OCI-LY1 (cell line): ENCODE data around the gene CRAMP1.
A peak's percentile ranks its signal among the peaks of the same experiment; 100 is the strongest.

Source experiments
- H2AFZ ChIP-seq: fragments of 200-600 bp; sonication (generic), shearing (Covaris generic); 2 replicates; pipeline ENCODE4 v1.6.0; 2014; ENCODE audit warnings: antibody characterized with exemption, mild to moderate bottlenecking, low read length
- H3F3A ChIP-seq: fragments of 200-600 bp; sonication (generic), shearing (Covaris generic); 2 replicates; pipeline ENCODE4 v1.6.0; 2014; ENCODE audit warnings: mild to moderate bottlenecking, antibody characterized with exemption, low read length, moderate library complexity; ENCODE audit not compliant: insufficient read depth
- H3K27ac ChIP-seq: fragments of 200-600 bp; sonication (generic); 2 replicates; pipeline ENCODE4 v1.5.1; 2014; ENCODE audit warnings: low read length, mixed run types, mild to moderate bottlenecking, low read depth; ENCODE audit not compliant: poor library complexity, severe bottlenecking
- H3K27me3 ChIP-seq: fragments of 200-600 bp; sonication (generic); 2 replicates; pipeline ENCODE4 v1.6.0; 2014; ENCODE audit warnings: antibody characterized with exemption, mild to moderate bottlenecking, low read length, moderate library complexity; ENCODE audit not compliant: insufficient read depth
- H3K36me3 ChIP-seq: fragments of 200-600 bp; sonication (generic); 2 replicates; pipeline ENCODE4 v1.6.1; 2014; ENCODE audit warnings: mild to moderate bottlenecking, antibody characterized with exemption, low read length, moderate library complexity, mixed read lengths; ENCODE audit not compliant: insufficient read depth
- H3K4me1 ChIP-seq: fragments of 200-600 bp; sonication (generic); 2 replicates; pipeline ENCODE4 v1.5.1; 2014; ENCODE audit warnings: mild to moderate bottlenecking, low read length, moderate library complexity; ENCODE audit not compliant: insufficient read depth, severe bottlenecking
- H3K4me2 ChIP-seq: fragments of 200-600 bp; sonication (generic), shearing (Covaris generic); 2 replicates; pipeline ENCODE4 v1.6.1; 2014; ENCODE audit warnings: low read length
- H3K4me3 ChIP-seq: fragments of 200-600 bp; sonication (generic); 2 replicates; pipeline ENCODE4 v1.5.1; 2014; ENCODE audit warnings: low read length, low read depth, mild to moderate bottlenecking, mixed read lengths; ENCODE audit not compliant: poor library complexity, severe bottlenecking
- H3K79me2 ChIP-seq: fragments of 200-600 bp; shearing (Covaris generic); 2 replicates; pipeline ENCODE4 v1.6.1; 2016; ENCODE audit warnings: mixed run types, low read length, mixed read lengths; ENCODE audit not compliant: insufficient read depth
- H3K9ac ChIP-seq: fragments of 200-600 bp; sonication (generic), shearing (Covaris generic); 2 replicates; pipeline ENCODE4 v1.6.1; 2014; ENCODE audit warnings: mild to moderate bottlenecking, low read length, mixed read lengths
- H3K9me2 ChIP-seq: fragments of 200-600 bp; sonication (generic), shearing (Covaris generic); 2 replicates; pipeline ENCODE4 v1.6.1; 2014; ENCODE audit warnings: low read depth, mild to moderate bottlenecking, low read length, mixed read lengths
- H3K9me3 ChIP-seq: fragments of 200-600 bp; shearing (Covaris generic); 2 replicates; pipeline ENCODE4 v1.6.1; 2014; ENCODE audit warnings: low read length, mixed read lengths
- H4K20me1 ChIP-seq: fragments of 200-600 bp; sonication (generic), shearing (Covaris generic); 2 replicates; pipeline ENCODE4 v1.6.0; 2016; ENCODE audit warnings: mild to moderate bottlenecking, low read length; ENCODE audit not compliant: insufficient read depth
- CTCF ChIP-seq: fragments of 200-600 bp; sonication (generic), shearing (Covaris generic); IDR thresholded peaks from 2 replicates; pipeline ENCODE4 v1.5.1; 2017; ENCODE audit warnings: mild to moderate bottlenecking, antibody characterized with exemption, low read length, moderate library complexity, mixed read lengths
- EZH2 ChIP-seq: fragments of 200-600 bp; sonication (generic), shearing (Covaris generic); IDR thresholded peaks from 2 replicates; pipeline ENCODE4 v1.8.0; 2017; ENCODE audit warnings: borderline replicate concordance, mixed run types, mild to moderate bottlenecking, antibody characterized with exemption, low read length, moderate library complexity, mixed read lengths

CRAMP1 gene

GRCh38 chr16:1721372-1721771 is 109.2 kb downstream of the CRAMP1 start:
- Histone ChIP-seq H3K4me1 (peaks cover 51% of the 10 kb centered on the region), H3K9ac (no peak overlapping the region), H3K4me3 (no peak overlapping the region), H3K27me3 (no peaks in the 10 kb centered on the region), H3K9me2 (no peaks in the 10 kb centered on the region), H3K4me2 (no peak overlapping the region), H3F3A (0 out of 2 replicates have a peak, but pooled peaks cover 2% of the 10 kb centered on the region), H2AFZ (no peak overlapping the region), H4K20me1 (no peaks in the 10 kb centered on the region), H3K27ac (peak overlapping the region; percentile 76), H3K36me3 (peaks cover 18% of the 10 kb centered on the region), H3K9me3 (no peaks in the 10 kb centered on the region), H3K79me2 (peaks cover 9% of the 10 kb centered on the region)
- no peak for TF ChIP-seq EZH2
- TF ChIP-seq CTCF, result no peak

DNA sequence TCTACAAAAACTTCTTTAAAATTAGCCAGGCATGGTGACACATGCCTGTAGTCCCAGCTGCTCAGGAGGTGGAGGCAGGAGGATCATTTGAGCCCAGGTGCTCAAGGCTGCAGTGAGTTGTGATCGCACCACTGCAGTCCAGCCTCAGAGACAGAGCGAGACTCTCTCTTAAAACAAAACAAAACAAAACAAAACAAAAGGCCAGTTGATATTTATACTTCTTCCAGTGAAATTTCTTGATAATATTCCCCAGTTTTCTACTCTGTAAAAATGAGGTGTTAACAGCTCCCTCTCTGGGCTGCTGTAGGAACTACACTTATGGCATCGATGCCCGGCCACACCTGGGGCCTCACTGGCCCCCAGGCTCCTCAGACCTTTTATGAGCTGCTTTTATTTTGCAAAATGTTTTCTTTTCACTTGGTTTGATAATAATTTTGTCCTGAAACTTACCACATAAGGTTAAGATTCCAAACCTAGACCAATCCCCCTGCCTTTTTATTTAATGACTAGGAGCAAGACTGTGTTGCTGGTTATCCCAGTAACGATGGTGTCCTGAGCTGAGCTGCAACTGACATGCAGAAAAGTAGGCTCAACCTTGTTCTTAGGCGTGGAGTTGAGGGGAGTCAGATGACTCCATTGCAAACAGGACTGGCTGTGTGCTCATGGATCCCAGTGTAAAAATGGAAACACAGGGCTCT is 111.4 kb downstream of the CRAMP1 start:
- no peak overlapping the region for H3K9ac ChIP-seq
- no peaks in the 10 kb centered on the region for H4K20me1 ChIP-seq
- H3K79me2 ChIP-seq, result peaks cover 4% of the 10 kb centered on the region; the same call in 1 of the 2 replicates
- no peaks in the 10 kb centered on the region for H3K9me2 ChIP-seq
- H3K4me1 ChIP-seq, result peaks cover 38% of the 10 kb centered on the region
- H3K4me3 ChIP-seq, result no peak overlapping the region
- peak overlapping the region; percentile 74 for H3K27ac ChIP-seq
- no peak overlapping the region for H2AFZ ChIP-seq
- H3K9me3 ChIP-seq, result no peaks in the 10 kb centered on the region
- no peaks in the 10 kb centered on the region for H3K27me3 ChIP-seq
- TF ChIP-seq EZH2, result no peak
- TF ChIP-seq CTCF, result peak; percentile 82
- no peak overlapping the region for H3K4me2 ChIP-seq
- H3K36me3 ChIP-seq, result peaks cover 39% of the 10 kb centered on the region
- 0 out of 2 replicates have a peak, but pooled peaks cover 2% of the 10 kb centered on the region for H3F3A ChIP-seq

DNA sequence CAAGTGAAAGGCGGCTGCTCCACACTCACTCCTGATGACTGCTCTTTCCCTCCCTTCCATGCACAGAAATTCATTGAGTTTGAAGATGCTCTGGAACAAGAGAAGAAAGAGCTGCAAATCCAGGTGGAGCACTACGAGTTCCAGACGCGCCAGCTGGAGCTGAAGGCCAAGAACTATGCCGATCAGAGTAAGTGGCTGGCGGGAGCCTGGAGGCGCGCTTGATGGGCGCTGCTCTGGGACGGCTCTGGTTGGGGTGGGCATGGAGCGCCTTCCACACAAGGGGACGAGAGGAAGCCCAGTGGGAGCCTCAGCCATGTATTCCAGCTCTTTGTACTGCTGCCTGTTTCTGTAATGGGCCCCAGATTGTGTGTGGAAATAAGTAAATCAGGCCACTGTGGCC is 112.3 kb downstream of the CRAMP1 start:
- Histone ChIP-seq H3K4me1 (peaks cover 29% of the 10 kb centered on the region), H3F3A (0 out of 2 replicates have a peak, but pooled peaks cover 2% of the 10 kb centered on the region), H3K4me2 (no peak overlapping the region), H3K9me2 (no peaks in the 10 kb centered on the region), H3K4me3 (no peak overlapping the region), H3K9me3 (no peaks in the 10 kb centered on the region), H2AFZ (no peak overlapping the region), H3K36me3 (peaks cover 48% of the 10 kb centered on the region), H3K9ac (no peak overlapping the region), H4K20me1 (no peaks in the 10 kb centered on the region), H3K79me2 (peaks cover 4% of the 10 kb centered on the region; the same call in 1 of the 2 replicates), H3K27ac (no peak overlapping the region), H3K27me3 (no peaks in the 10 kb centered on the region)
- TF ChIP-seq CTCF (no peak), EZH2 (no peak)
